ENCODE results near the gene CACNA1S. TPM values are rescaled to one million over a fixed set of nuclear protein-coding genes. Genes with fewer than 3 reads are reported as not detected.

Gene CACNA1S
- total RNA-seq, 1 experiment from 2014 or later, result not detected

- in situ Hi-C loops (cut with HindIII; ENCODE audit: low pct_unique_long_range_greater_than_20kb, low sequenced_read_pairs) (no loop called here), intact Hi-C loops (cut with micrococcal nuclease; ENCODE audit: unreplicated experiment) (no loop called here)
- ChIA-PET CTCF (no interaction called here), POLR2A (no interaction called here)
- TF ChIP-seq CTCF (IDR thresholded peaks at IDR 0.05), result no peak
- TF ChIP-seq REST (IDR thresholded peaks at IDR 0.05; ENCODE audit: insufficient read depth in 1 of 2, low read depth in 2 of 2, low read length in 1 of 2), result no peak
- no peak for TF ChIP-seq POLR2AphosphoS5 (IDR thresholded peaks at IDR 0.05; ENCODE audit: low read depth, low read length)
- no peak for TF ChIP-seq SIN3A (IDR thresholded peaks at IDR 0.05; ENCODE audit: borderline replicate concordance, insufficient read depth, low read depth, low read length)
- no peak for TF ChIP-seq TCF7L2 (IDR thresholded peaks at IDR 0.05; ENCODE audit: low read depth, low read length)
- Histone ChIP-seq H3K4me3 (ENCODE audit: low read depth in 2 of 2, low read length in 2 of 2) (no peak overlapping the region), H3K4me1 (ENCODE audit: control insufficient read depth, insufficient read depth, low read length) (no peaks in the 10 kb centered on the region), H3K36me3 (ENCODE audit: control insufficient read depth, insufficient read depth, low read length) (no peaks in the 10 kb centered on the region), H3K9me3 (ENCODE audit: control insufficient read depth, insufficient read depth, low read depth, low read length) (no peaks in the 10 kb centered on the region), H3K27ac (ENCODE audit: low read length) (no peak overlapping the region), H3K27me3 (ENCODE audit: control insufficient read depth, insufficient read depth, low read length) (no peaks in the 10 kb centered on the region)
- no peak for DNase-seq (ENCODE audit: low read depth, low spot score)
- no peak for ATAC-seq
- BruUV-seq (replicated peaks), result no TSS peak
Observed at GRCh38 chr1:201098992-201099677, 13.1 kb downstream of the CACNA1S start.

- in situ Hi-C loops (cut with HindIII; ENCODE audit: low pct_unique_long_range_greater_than_20kb, low sequenced_read_pairs), result no loop called here
- H3K36me3 ChIP-seq (ENCODE audit: control insufficient read depth, insufficient read depth, low read length), result no peaks in the 10 kb centered on the region
- H3K27ac ChIP-seq (ENCODE audit: low read length), result no peak overlapping the region
- no peaks in the 10 kb centered on the region; the same call in 1 of the 2 replicates for H3K27me3 ChIP-seq (ENCODE audit: control insufficient read depth, insufficient read depth, low read length)
- POLR2A ChIA-PET, result no interaction called here
- TF ChIP-seq SIN3A (IDR thresholded peaks at IDR 0.05; ENCODE audit: borderline replicate concordance, insufficient read depth, low read depth, low read length) (no peak), POLR2AphosphoS5 (IDR thresholded peaks at IDR 0.05; ENCODE audit: low read depth, low read length) (no peak), REST (IDR thresholded peaks at IDR 0.05; ENCODE audit: insufficient read depth in 1 of 2, low read depth in 2 of 2, low read length in 1 of 2) (no peak), CTCF (IDR thresholded peaks at IDR 0.05) (no peak), TCF7L2 (IDR thresholded peaks at IDR 0.05; ENCODE audit: low read depth, low read length) (no peak)
- no peak for ATAC-seq
- no peak overlapping the region for H3K4me3 ChIP-seq (ENCODE audit: low read depth in 2 of 2, low read length in 2 of 2)
- CTCF ChIA-PET, result no interaction called here
- no peaks in the 10 kb centered on the region for H3K4me1 ChIP-seq (ENCODE audit: control insufficient read depth, insufficient read depth, low read length)
- no peak for DNase-seq (ENCODE audit: low read depth, low spot score)
- no peaks in the 10 kb centered on the region for H3K9me3 ChIP-seq (ENCODE audit: control insufficient read depth, insufficient read depth, low read depth, low read length)
- no TSS peak for BruUV-seq (replicated peaks)
- intact Hi-C loops (cut with micrococcal nuclease; ENCODE audit: unreplicated experiment), result no loop called here
Observed at GRCh38 chr1:201096977-201097856, 15.0 kb downstream of the CACNA1S start.

All from Panc1 (cell line).